HG02973 (cell line): Measurements from ENCODE around the gene PPP1R7.

Source experiments
- ATAC-seq: cut with Tn5 transposase; IDR thresholded peaks from one replicate; pipeline ENCODE4 v1.9.1; 2021; ENCODE audit warnings: moderate library complexity; ENCODE audit not compliant: unreplicated experiment

The PPP1R7 gene

GRCh38 chr2:241120440-241120839 is 29.8 kb upstream of the PPP1R7 start:
- ATAC-seq, result no peak

DNA sequence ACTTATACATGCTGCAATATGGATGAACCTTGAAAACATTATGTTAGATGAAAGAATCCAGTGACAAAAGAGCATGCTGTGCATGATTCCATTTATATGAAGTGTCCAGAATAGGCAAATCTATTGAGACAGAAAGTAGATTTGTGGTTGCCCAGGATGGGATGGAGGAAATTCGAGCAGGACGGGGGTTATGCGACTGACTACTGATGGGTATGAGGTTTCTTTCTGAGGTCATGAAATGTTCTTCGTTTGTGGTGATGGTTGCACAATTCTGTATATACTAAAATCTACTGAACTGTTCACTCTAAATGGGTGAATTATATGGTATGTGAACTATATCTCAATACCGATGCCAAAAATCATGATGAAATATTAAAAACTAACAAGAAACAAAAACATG is 29.3 kb upstream of the PPP1R7 start:
- ATAC-seq, result no peak

DNA sequence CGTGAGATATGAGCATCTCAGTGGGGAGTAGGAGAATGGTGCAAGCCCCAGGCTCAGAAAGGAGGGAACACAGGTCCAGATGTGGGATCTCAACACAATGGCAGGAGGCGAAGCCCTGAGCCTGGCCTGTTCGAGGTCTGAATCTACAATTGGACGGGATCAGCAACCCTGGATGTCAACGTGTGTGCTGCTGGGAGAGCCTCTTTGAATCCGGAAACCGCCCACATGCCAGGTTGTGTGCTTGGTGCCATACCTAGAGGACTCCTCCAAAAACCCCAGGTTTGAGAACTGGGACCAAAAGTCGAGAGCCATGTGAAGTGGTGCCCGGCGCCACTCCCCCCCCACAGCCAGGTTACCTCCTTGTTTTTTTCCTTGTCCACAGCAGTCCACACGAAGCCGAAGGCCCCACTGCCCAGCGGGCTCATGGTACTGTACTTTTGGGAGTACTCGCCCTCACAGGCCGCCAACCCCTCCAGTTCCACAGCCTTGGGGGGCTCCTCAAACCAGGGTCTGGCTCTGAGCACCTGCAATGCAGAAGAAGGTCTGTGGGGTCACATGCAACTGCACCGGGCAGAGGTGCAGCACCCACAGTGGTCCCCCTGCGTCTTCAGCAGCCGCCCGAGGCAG is 27.8 kb upstream of the PPP1R7 start:
- ATAC-seq, result no peak

- ATAC-seq, result no peak
Measured at GRCh38 chr2:241123816-241124536, 26.3 kb upstream of the PPP1R7 start.

GRCh38 chr2:241125626-241126025 is 24.6 kb upstream of the PPP1R7 start:
- no peak for ATAC-seq

DNA sequence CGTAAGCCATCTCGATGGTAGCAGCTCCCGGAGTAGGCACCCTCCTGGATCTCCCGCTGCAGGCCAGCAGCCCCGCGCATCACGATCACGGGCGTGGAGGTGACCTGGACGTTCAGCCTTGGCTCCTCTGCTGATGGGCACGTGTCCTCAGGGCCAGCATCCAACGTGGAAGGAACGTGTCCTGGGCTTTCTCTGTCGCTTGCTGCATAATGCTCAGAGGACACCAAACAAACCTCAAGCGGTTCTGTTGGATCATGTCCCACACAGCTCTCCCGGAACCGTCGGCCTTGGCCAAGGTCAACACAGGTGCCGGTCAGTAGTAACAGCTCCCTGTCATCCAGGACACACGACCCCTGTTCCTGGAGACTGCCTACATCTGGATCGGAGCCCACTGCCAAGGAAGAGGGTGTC is 24.1 kb upstream of the PPP1R7 start:
- no peak for ATAC-seq

DNA sequence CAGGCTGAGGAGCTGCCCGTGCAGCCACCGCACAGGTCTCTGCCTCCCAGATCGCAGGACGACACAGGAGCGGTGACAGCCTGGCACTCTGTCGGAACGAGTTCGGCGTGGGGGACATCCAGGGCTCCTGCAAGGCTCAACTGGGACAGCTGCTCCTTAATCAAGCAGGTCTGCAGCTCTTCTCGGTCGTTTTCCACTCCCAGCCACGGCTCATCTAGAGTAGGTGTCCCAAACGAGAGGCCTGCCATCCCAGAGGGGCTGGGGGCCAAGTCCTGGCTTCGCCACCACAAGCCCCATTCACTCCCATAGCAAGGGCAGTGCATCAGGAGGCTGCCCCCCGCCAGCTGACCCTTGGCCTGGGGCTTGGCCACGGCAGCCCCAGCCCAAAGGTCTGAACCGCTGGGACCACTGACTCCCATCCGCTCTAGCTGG is 23.5 kb upstream of the PPP1R7 start:
- no peak for ATAC-seq

- no peak for ATAC-seq
Measured at GRCh38 chr2:241128266-241128665, 22.0 kb upstream of the PPP1R7 start.

DNA sequence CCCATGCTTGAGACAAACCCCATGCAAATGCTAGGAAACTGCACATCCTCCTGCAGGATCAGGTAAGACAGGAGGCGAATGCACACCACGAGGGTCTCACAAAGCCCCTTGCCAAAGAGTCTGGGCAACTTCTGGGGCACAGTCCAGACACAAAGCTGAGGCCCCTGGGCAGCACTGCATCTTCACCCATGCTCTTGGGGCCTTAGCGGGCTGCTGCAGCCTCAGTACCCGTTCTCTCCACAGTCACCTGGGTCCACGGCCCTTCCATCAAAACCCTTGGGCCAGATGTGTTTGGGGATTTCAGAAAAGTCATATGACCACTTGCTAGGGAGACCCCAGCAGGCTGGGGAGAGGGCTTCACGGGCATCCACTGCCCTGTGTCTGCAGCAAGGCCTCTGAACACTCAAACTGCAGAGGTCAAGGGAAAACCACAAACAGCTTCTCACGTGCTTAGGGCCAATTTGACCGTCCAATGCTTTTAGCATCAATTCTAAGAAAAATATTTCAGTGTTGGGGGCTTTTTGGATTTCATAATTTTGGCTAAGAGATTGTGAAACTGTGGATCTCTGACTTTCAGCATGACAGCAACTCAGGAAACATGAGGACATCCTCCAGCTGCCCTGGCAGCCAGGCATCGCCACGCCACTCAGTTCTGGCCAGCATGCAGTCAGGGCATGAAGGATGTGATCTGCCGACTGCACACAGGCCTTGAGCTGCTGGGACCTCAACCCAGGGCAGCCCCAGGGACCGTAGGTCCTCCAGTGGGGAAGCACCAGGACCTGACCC is 21.0 kb upstream of the PPP1R7 start:
- ATAC-seq, result no peak

DNA sequence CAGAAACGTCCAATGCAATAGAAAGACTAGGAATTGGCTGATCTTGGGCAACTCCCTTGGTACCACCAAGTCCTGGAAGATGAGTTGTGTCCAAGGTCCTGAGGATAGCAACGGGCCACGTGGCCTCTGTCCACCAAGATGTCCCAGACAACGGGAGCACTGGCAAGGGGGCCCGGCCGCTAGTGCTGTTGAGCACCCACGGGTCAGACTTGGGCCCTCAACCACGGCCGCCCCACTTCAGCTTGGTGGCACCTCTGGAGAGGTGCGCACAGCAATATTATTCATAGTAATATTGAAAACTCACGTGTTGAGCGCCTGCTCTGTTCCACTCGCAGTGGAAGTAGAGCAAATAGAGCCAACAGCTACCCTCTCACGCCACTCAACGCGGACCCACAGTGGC is 20.0 kb upstream of the PPP1R7 start:
- no peak for ATAC-seq

DNA sequence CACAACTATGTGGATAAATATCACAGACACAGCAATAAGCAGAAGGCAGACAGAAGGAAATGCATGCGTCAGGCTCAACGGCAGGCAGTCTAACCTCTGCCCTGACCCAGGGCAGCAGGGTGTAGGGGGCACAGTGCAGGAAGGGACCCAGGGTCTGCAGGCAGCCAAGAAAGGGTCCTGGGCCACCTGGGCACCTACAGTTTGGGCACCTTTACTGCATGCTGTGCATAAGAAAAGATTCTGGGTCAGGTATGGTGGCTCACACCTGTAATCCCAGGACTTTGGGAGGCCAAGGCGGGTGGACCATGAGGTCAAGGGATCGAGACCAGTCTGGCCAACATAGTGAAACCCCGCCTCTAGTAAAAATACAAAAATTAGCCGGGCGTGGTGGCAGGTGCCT is 18.7 kb upstream of the PPP1R7 start:
- ATAC-seq, result no peak

GRCh38 chr2:241132538-241133435 is 17.5 kb upstream of the PPP1R7 start:
- no peak for ATAC-seq

GRCh38 chr2:241133436-241133820 is 16.8 kb upstream of the PPP1R7 start:
- ATAC-seq, result no peak

- ATAC-seq, result no peak
Measured at GRCh38 chr2:241134711-241135110, 15.6 kb upstream of the PPP1R7 start.

- no peak for ATAC-seq
Measured at GRCh38 chr2:241135737-241136136, 14.5 kb upstream of the PPP1R7 start.

DNA sequence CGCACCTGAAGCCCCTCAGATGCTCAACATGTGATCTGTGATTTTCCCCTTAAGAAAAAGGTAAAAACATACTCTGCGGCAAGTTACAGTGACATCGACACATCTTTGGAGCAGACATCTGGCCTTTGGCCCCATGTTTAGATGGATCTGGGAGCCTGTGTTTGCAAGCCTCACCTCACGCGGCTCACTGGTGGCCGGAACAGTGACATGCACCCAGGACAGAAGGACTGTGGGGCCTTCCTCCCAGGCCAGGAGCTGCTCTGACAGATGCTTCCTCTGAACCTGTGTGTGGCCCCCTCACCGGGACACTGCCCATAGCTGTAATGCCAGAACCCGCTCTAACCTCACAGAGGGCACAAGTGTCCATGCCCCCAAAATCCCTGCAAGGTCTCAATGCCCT is 14.1 kb upstream of the PPP1R7 start:
- no peak for ATAC-seq

GRCh38 chr2:241136661-241137260 is 13.5 kb upstream of the PPP1R7 start:
- ATAC-seq, result no peak

GRCh38 chr2:241137276-241138190 is 12.7 kb upstream of the PPP1R7 start:
- ATAC-seq, result no peak

DNA sequence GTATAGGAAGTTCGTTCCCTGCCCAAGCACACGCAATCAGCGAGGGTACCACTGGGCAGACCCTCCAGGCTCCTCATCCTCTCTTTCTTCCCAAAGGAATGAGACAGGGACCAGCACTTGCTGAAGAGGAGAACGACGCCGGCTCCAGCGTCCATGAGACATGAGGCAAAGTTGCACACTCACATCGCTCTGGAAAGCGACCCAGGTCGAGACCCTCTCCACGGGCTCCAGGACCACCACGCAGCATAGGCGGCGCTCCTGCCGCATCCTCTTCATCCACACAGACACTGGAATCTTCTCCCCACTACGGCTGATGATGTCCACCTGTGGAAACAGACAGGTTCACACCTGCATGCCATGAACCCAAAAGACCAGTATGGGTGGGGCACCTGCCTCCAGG is 11.8 kb upstream of the PPP1R7 start:
- no peak for ATAC-seq
